RWPE1 (cell line): ENCODE data around the gene SLC7A6.

ENCODE experiments used
- CTCF ChIA-PET: fragments of 350-600 bp; sonication (Branson Sonifier 250); formaldehyde crosslinking; extraction: SDS; loops from one replicate; lab custom pipeline; 2021; lab: Yijun Ruan, JAX
- POLR2A ChIA-PET: fragments of 400-600 bp; formaldehyde crosslinking; extraction: SDS; loops from one replicate; lab custom pipeline; 2020; ENCODE audit warnings: antibody characterized with exemption; ENCODE audit not compliant: low non-redundant PET; lab: Yijun Ruan, JAX
- DNase-seq: peaks from one replicate; pipeline ENCODE4 v3.0.0; 2012; ENCODE audit warnings: low spot score
- H3K27ac ChIP-seq: fragments of 450-650 bp; 2 replicates; pipeline ENCODE4 v1.5.1; 2017
- TF ChIP-seq, protein P1 (sequence below): fragments of 450-650 bp; conservative IDR thresholded peaks from 2 replicates; pipeline ENCODE4 v1.5.1; 2017; ENCODE audit warnings: low read depth, mild to moderate bottlenecking

SLC7A6 gene

DNA sequence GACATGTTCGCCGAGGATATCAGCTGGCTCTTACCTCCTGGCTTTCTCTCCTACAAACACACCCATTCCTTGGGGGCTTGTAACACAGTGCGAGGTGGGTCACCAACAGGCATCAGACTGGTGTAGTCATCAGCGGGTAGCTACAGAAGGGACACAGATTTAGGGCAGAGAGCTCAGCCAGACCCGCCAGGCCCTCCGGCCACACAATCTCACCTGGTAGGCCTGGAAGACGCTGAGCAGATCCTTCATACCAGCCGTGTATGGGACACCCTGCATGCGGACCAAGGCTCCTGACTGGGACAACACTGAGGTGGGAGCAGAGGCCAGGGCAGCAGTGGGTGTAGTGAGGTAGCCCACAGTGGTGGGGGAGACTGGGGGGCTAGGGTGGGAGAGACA is 34.2 kb upstream of the SLC7A6 start:
- H3K27ac ChIP-seq = peak overlapping the region; percentile 32; the same call in 1 of the 2 replicates
- TF ChIP-seq, protein P1, sequence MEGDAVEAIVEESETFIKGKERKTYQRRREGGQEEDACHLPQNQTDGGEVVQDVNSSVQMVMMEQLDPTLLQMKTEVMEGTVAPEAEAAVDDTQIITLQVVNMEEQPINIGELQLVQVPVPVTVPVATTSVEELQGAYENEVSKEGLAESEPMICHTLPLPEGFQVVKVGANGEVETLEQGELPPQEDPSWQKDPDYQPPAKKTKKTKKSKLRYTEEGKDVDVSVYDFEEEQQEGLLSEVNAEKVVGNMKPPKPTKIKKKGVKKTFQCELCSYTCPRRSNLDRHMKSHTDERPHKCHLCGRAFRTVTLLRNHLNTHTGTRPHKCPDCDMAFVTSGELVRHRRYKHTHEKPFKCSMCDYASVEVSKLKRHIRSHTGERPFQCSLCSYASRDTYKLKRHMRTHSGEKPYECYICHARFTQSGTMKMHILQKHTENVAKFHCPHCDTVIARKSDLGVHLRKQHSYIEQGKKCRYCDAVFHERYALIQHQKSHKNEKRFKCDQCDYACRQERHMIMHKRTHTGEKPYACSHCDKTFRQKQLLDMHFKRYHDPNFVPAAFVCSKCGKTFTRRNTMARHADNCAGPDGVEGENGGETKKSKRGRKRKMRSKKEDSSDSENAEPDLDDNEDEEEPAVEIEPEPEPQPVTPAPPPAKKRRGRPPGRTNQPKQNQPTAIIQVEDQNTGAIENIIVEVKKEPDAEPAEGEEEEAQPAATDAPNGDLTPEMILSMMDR = no peak
- CTCF ChIA-PET = interaction anchor here (0.7 kb wide), 1 partner anchor 58 kb away, joined by 3 read pairs; no protein-coding TSS in a partner anchor
- no peak for DNase-seq
- POLR2A ChIA-PET = interaction anchor here (1.0 kb wide), 1 partner anchor 145 kb away, joined by 4 read pairs; no protein-coding TSS in a partner anchor

DNA sequence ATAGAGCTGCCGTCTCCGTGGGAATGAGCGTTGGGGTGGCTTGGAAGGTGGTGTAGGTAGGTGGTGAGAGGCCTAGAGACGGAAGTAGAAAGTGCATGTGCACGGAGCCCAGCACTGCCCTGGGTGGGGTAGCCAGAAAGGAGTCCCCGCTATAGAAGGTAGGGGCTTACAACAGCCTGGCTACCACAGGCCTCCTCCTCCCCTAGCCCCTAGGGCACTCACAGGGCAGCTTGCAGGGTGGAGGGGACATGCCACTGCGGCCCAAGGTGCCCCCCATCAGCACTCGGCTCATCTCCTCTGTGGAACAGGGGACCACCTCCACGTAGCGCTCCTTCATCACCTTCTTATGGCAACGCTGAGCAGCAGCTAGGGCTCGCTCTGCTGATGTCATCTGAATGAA is 33.4 kb upstream of the SLC7A6 start:
- 0 out of 2 replicates have a peak overlapping the region, but pooled peaks have one; percentile 32 for H3K27ac ChIP-seq
- CTCF ChIA-PET = interaction anchor here (0.6 kb wide), 1 partner anchor 248 kb away, joined by 5 read pairs; no protein-coding TSS in a partner anchor
- TF ChIP-seq, protein P1 = no peak
- no peak for DNase-seq
- POLR2A ChIA-PET = no interaction called here

DNA sequence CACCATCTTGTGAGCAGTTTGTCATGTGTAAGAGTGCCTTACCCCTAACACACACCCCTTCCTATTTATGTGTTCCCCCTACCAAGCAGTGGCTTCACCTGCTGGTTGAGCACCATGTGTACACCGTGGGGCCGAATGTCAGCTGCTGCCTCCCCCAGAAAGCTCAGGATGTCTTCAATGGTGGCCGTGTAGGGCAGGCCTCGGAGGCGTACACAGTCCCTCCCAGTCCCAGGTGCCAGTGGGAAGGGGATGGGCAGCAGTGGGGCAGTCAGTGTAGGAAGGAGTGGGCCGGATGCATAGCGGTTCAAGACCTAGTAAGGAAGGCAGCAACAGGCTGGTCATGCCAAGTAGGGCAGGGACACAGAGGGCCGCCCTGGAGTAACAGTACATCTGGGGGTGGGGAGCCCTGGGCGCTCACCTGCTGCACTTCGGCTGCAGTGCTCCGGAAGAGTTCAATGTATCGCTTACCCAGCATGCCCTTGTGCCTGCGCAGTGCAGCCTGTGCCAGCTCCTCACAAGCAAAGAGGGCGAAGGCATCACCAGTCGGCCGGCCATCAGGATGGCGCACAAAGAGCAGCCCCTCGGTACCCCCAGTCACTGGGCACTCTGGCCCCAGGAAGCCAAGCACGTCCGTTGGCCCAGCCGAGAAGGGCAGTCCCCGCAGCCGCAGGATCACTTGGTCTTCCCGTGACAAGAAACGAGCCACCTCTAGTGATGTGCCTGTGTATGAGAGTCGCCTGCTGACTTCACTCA is 32.8 kb upstream of the SLC7A6 start:
- ChIA-PET POLR2A (no interaction called here), CTCF (no interaction called here)
- H3K27ac ChIP-seq = no peak overlapping the region
- TF ChIP-seq, protein P1 = no peak
- no peak for DNase-seq

DNA sequence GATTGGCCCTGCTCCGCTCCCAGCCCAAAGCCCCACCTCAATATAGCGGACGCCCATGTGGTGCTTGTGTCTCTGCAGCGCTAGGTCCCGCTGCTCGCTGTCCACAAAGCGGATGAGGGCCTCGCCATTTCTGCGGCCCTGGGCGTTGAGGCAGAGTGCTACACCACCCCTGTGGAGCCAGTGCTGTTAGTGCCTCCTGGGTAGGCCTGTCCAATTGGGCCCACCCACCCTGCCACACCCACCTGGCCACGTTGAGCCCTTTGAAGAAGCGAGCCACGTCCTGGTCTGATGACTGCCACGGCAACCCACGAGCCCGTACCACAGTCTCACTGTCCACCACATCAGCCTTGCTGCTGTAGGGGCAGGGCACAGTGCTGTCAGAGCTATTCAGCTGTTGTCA is 32.0 kb upstream of the SLC7A6 start:
- POLR2A ChIA-PET = no interaction called here
- CTCF ChIA-PET = no interaction called here

DNA sequence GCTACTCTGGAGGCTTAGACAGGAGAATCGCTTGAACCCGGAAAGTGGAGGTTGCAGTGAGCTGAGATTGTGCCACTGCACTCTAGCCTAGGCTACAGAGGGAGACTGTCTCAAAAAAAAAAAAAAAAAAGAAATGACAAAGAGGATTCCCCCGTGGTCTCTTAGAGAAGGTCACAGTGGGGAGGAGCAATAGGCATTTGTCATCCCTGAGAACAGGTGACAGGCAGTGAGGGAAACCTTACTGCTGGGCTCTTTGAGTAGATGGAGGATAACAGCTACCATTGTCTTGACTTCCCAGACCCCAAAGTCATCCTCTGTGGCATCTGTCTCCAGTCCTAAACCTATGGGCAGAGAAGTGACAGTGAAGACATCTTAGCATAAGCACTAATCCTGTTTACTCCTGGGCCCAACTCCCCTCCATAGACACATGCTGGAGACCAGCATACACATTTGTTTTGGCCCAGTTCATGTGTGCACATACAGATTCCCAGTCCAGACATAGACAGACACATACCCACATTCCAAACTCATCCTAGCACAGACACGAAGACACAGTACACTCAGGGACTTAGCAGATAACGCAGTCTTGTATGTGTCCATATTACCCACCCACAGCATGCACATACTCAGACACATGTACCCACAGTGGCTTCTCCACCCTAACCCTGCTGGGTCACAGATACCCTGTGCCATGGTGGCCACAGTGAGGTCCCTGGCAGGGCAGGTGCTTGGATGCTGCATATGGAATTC is 31.1 kb upstream of the SLC7A6 start:
- peak overlapping the region; percentile 96 for H3K27ac ChIP-seq
- ChIA-PET CTCF (interaction anchor here (0.6 kb wide), 1 partner anchor 141 kb away, joined by 6 read pairs; no protein-coding TSS in a partner anchor), POLR2A (interaction anchor here (1.4 kb wide), 1 partner anchor 148 kb away, joined by 3 read pairs; the partner anchor contains the start of gene NFATC3)

More for the DNA sequence above, 32.0 kb upstream of the SLC7A6 start:
- no peak overlapping the region for H3K27ac ChIP-seq
- TF ChIP-seq, protein P1 = no peak
- DNase-seq = no peak

DNA sequence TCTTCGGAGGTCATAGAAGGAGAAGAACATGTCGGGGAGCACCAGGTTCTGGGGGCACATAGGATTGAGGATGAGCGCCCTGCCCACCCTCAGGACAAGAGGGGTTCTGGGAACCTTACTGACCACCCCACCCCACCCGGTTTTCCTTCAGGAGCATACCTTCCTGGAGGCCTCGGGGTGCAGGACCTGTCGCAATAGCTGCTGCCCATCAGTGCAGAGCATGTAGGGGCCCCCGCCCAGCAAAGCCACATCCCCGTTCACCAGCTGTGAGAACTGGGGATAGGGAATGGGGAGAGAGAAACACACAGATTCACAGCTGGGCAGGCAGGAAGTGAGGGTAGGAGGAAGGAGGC is 30.5 kb upstream of the SLC7A6 start:
- DNase-seq = no peak
- peak overlapping the region; percentile 96 for H3K27ac ChIP-seq
- POLR2A ChIA-PET = interaction anchor here (1.4 kb wide), 1 partner anchor 149 kb away, joined by 3 read pairs; the partner anchor contains the start of gene NFATC3
- TF ChIP-seq, protein P1 = no peak
- CTCF ChIA-PET = no interaction called here

More for the DNA sequence above, 31.1 kb upstream of the SLC7A6 start:
- TF ChIP-seq, protein P1 = no peak
- no peak for DNase-seq
